ENCODE results near the gene ENC1.

ENC1 gene

GRCh38 chr5:74594137-74595040 lies 46.1 kb downstream of the ENC1 start:
- H3K27me3 ChIP-seq (ENCODE audit: control insufficient read depth, insufficient read depth, low read length, poor library complexity, severe bottlenecking): no peaks in the 10 kb centered on the region
- H3K36me3 ChIP-seq (ENCODE audit: control insufficient read depth, insufficient read depth, low read length): no peaks in the 10 kb centered on the region
- H3K9me3 ChIP-seq (ENCODE audit: control insufficient read depth, low read length): no peaks in the 10 kb centered on the region
- H3K4me3 ChIP-seq (ENCODE audit: insufficient read depth, low read depth, low read length): no peak overlapping the region
- H3K4me1 ChIP-seq (ENCODE audit: control insufficient read depth, insufficient read depth, low read length): peaks cover 16% of the 10 kb centered on the region
- H3K27ac ChIP-seq (ENCODE audit: insufficient read depth, low read depth, low read length, poor library complexity, severe bottlenecking): no peak overlapping the region
- WGBS, 2 experiments: 90 to 92% methylated on average over 6 of the region's 6 CpGs

- H3K36me3 ChIP-seq (ENCODE audit: control insufficient read depth, insufficient read depth, low read length): no peaks in the 10 kb centered on the region
- WGBS, 2 experiments: 88 to 89% methylated on average over 6 of the region's 6 CpGs
- peaks cover 23% of the 10 kb centered on the region for H3K4me1 ChIP-seq (ENCODE audit: control insufficient read depth, insufficient read depth, low read length)
- H3K27me3 ChIP-seq (ENCODE audit: control insufficient read depth, insufficient read depth, low read length, poor library complexity, severe bottlenecking): no peaks in the 10 kb centered on the region
- no peak overlapping the region for H3K27ac ChIP-seq (ENCODE audit: insufficient read depth, low read depth, low read length, poor library complexity, severe bottlenecking)
- no peaks in the 10 kb centered on the region for H3K9me3 ChIP-seq (ENCODE audit: control insufficient read depth, low read length)
- H3K4me3 ChIP-seq (ENCODE audit: insufficient read depth, low read depth, low read length): no peak overlapping the region
Measured at GRCh38 chr5:74589204-74590056, 51.1 kb downstream of the ENC1 start.

DNA sequence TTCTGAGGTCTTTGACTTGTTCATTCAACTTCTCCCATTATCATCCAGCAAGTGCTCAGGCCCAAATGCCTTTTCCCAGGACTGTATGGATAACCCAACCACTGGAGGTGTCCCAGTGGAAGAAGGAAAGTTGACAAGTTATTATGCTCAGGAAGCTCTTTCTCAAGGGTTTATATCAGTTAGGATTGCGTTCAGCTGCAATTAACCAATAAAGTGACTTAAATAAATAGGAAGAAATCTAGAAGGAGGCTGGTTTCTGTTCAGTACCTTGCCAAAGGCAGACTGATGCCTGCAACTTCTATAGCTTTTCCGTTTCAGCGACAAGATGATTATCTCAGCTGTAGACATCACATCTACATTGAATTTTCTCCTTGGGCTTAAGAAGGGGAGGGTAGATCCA lies 52.1 kb downstream of the ENC1 start:
- no peak overlapping the region for H3K4me3 ChIP-seq (ENCODE audit: insufficient read depth, low read depth, low read length)
- H3K27me3 ChIP-seq (ENCODE audit: control insufficient read depth, insufficient read depth, low read length, poor library complexity, severe bottlenecking): no peaks in the 10 kb centered on the region
- H3K36me3 ChIP-seq (ENCODE audit: control insufficient read depth, insufficient read depth, low read length): no peaks in the 10 kb centered on the region
- peaks cover 23% of the 10 kb centered on the region for H3K4me1 ChIP-seq (ENCODE audit: control insufficient read depth, insufficient read depth, low read length)
- WGBS, 2 experiments: 94 to 95% methylated on average over 3 of the region's 3 CpGs
- no peak overlapping the region for H3K27ac ChIP-seq (ENCODE audit: insufficient read depth, low read depth, low read length, poor library complexity, severe bottlenecking)
- H3K9me3 ChIP-seq (ENCODE audit: control insufficient read depth, low read length): no peaks in the 10 kb centered on the region

DNA sequence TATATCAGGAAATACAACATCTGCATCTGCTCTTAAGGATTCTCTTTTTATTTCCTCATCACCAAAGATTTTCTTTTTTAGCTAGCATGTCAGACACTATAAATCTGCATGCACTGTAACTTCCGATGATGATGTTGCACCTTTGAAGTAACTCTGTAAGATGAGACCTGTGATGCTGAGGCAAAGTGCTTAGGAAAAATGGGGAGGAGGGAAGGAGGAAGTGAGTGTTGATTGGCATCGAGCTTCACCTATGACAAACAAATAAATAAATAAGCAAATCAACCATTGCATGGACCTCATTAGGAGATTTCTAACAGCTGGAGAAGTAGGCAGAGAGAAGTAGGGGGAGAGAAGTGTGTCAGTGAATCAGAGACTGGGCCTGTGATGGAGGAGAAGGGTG lies 52.6 kb downstream of the ENC1 start:
- WGBS, 2 experiments: 83 to 93% methylated on average over 1 of the region's 2 CpGs
- Histone ChIP-seq H3K9me3 (ENCODE audit: control insufficient read depth, low read length) (no peaks in the 10 kb centered on the region), H3K27me3 (ENCODE audit: control insufficient read depth, insufficient read depth, low read length, poor library complexity, severe bottlenecking) (no peaks in the 10 kb centered on the region), H3K4me3 (ENCODE audit: insufficient read depth, low read depth, low read length) (no peak overlapping the region), H3K4me1 (ENCODE audit: control insufficient read depth, insufficient read depth, low read length) (peaks cover 23% of the 10 kb centered on the region), H3K36me3 (ENCODE audit: control insufficient read depth, insufficient read depth, low read length) (no peaks in the 10 kb centered on the region), H3K27ac (ENCODE audit: insufficient read depth, low read depth, low read length, poor library complexity, severe bottlenecking) (no peak overlapping the region)

GRCh38 chr5:74587300-74587699 lies 53.2 kb downstream of the ENC1 start:
- Histone ChIP-seq H3K9me3 (ENCODE audit: control insufficient read depth, low read length) (no peaks in the 10 kb centered on the region), H3K4me1 (ENCODE audit: control insufficient read depth, insufficient read depth, low read length) (peaks cover 23% of the 10 kb centered on the region), H3K27me3 (ENCODE audit: control insufficient read depth, insufficient read depth, low read length, poor library complexity, severe bottlenecking) (no peaks in the 10 kb centered on the region), H3K4me3 (ENCODE audit: insufficient read depth, low read depth, low read length) (no peak overlapping the region), H3K27ac (ENCODE audit: insufficient read depth, low read depth, low read length, poor library complexity, severe bottlenecking) (no peak overlapping the region), H3K36me3 (ENCODE audit: control insufficient read depth, insufficient read depth, low read length) (no peaks in the 10 kb centered on the region)
- WGBS, 2 experiments: 73 to 78% methylated on average over 4 of the region's 4 CpGs

DNA sequence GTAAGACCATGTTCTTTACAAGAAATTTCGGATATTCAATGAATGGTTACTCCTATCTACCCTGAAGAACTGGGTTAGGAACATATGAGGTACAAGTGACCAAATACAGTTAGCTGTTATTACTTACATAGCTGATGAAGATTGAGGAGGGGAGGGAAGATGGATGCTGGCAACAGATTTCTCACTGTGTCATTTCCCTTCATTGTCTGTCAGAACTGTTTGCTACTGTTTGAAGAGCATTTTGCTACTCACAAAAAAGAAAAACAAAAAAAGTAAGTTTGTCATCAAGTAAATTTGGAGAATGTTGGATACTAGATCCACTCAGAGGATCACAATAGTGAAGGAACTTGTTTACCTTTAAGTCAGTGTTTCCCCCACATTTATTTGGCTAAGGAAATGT lies 53.7 kb downstream of the ENC1 start:
- no peak overlapping the region for H3K27ac ChIP-seq (ENCODE audit: insufficient read depth, low read depth, low read length, poor library complexity, severe bottlenecking)

DNA sequence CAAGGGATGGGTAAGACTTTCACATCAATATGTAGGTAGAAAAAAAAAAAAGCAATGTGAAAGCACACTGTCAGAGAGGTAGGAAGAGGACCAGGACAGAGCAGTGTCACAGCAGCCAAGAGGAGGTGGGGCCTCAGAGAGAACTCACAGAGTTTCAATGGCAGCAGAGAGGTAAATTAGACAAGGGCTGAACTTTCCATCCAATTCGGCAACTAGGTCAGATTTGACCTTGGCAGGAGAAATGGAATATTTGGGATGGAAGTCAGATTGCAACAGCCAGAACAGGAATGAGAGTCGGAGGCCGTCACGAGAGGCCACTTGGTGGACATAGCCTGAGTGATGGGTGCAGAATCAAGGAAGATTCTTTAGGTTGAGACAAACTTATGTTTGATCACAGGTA lies 57.7 kb downstream of the ENC1 start:
- 93 to 95% methylated on average over 4 of the region's 4 CpGs for WGBS, 2 experiments
- no peaks in the 10 kb centered on the region for H3K36me3 ChIP-seq (ENCODE audit: control insufficient read depth, insufficient read depth, low read length)
- H3K27me3 ChIP-seq (ENCODE audit: control insufficient read depth, insufficient read depth, low read length, poor library complexity, severe bottlenecking): no peaks in the 10 kb centered on the region
- no peak overlapping the region for H3K4me3 ChIP-seq (ENCODE audit: insufficient read depth, low read depth, low read length)
- H3K27ac ChIP-seq (ENCODE audit: insufficient read depth, low read depth, low read length, poor library complexity, severe bottlenecking): no peak overlapping the region
- no peaks in the 10 kb centered on the region for H3K9me3 ChIP-seq (ENCODE audit: control insufficient read depth, low read length)
- peaks cover 12% of the 10 kb centered on the region for H3K4me1 ChIP-seq (ENCODE audit: control insufficient read depth, insufficient read depth, low read length)

More for the DNA sequence above, 53.7 kb downstream of the ENC1 start:
- peaks cover 23% of the 10 kb centered on the region for H3K4me1 ChIP-seq (ENCODE audit: control insufficient read depth, insufficient read depth, low read length)
- H3K4me3 ChIP-seq (ENCODE audit: insufficient read depth, low read depth, low read length): no peak overlapping the region
- WGBS, 2 experiments: 82 to 93% methylated on average over 1 of the region's 1 CpG
- no peaks in the 10 kb centered on the region for H3K9me3 ChIP-seq (ENCODE audit: control insufficient read depth, low read length)
- no peaks in the 10 kb centered on the region for H3K27me3 ChIP-seq (ENCODE audit: control insufficient read depth, insufficient read depth, low read length, poor library complexity, severe bottlenecking)
- no peaks in the 10 kb centered on the region for H3K36me3 ChIP-seq (ENCODE audit: control insufficient read depth, insufficient read depth, low read length)

- Histone ChIP-seq H3K27me3 (ENCODE audit: control insufficient read depth, insufficient read depth, low read length, poor library complexity, severe bottlenecking) (no peaks in the 10 kb centered on the region), H3K4me1 (ENCODE audit: control insufficient read depth, insufficient read depth, low read length) (peaks cover 7% of the 10 kb centered on the region), H3K9me3 (ENCODE audit: control insufficient read depth, low read length) (no peaks in the 10 kb centered on the region), H3K36me3 (ENCODE audit: control insufficient read depth, insufficient read depth, low read length) (no peaks in the 10 kb centered on the region), H3K27ac (ENCODE audit: insufficient read depth, low read depth, low read length, poor library complexity, severe bottlenecking) (no peak overlapping the region), H3K4me3 (ENCODE audit: insufficient read depth, low read depth, low read length) (no peak overlapping the region)
- WGBS, 2 experiments: 97% methylated on average over 4 of the region's 4 CpGs
Measured at GRCh38 chr5:74581988-74582365, 58.6 kb downstream of the ENC1 start.

DNA sequence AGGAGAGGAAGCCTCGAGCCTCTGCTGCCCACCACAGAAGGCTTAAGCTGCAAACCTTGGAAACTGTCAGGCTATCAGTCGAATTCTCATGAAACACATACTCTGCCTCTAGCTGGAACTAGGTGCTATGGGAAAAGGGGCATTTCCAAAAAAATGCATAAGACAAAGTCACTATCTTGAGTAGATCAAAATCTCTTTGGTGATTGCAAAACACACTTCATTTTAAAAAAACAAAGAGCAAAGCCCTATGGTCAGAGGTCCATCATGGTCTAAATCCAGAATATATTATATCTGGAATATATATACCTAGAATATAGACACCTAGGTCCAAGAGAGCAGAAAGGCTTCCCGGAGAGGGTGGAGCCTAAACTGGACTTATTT lies 59.8 kb downstream of the ENC1 start:
- H3K9me3 ChIP-seq (ENCODE audit: control insufficient read depth, low read length): no peaks in the 10 kb centered on the region
- no peak overlapping the region for H3K4me3 ChIP-seq (ENCODE audit: insufficient read depth, low read depth, low read length)
- no peaks in the 10 kb centered on the region for H3K27me3 ChIP-seq (ENCODE audit: control insufficient read depth, insufficient read depth, low read length, poor library complexity, severe bottlenecking)
- peaks cover 5% of the 10 kb centered on the region for H3K4me1 ChIP-seq (ENCODE audit: control insufficient read depth, insufficient read depth, low read length)
- no peak overlapping the region for H3K27ac ChIP-seq (ENCODE audit: insufficient read depth, low read depth, low read length, poor library complexity, severe bottlenecking)
- H3K36me3 ChIP-seq (ENCODE audit: control insufficient read depth, insufficient read depth, low read length): no peaks in the 10 kb centered on the region
- 93 to 94% methylated on average over 3 of the region's 3 CpGs for WGBS, 2 experiments

DNA sequence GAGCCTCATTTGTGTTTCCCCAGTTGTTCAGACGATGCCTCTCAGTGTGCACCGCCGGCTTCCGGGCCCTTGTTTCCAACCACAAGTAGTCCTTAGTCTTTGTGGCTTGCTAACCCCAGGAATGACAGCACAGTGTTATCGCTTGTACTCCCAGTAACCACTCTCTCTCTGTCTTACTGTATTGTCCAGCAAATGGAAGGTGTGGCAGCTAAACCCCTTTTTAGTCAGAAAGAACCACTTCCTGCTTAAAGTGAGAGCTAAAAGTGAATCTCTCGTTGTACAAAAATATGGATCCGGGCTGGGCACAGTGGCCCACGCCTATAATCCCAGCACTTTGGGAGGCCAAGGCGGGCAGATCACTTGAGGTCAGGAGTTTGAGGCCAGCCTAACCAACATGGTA lies 61.3 kb downstream of the ENC1 start:
- Histone ChIP-seq H3K4me1 (ENCODE audit: control insufficient read depth, insufficient read depth, low read length) (peaks cover 5% of the 10 kb centered on the region), H3K4me3 (ENCODE audit: insufficient read depth, low read depth, low read length) (no peak overlapping the region), H3K27ac (ENCODE audit: insufficient read depth, low read depth, low read length, poor library complexity, severe bottlenecking) (no peak overlapping the region), H3K27me3 (ENCODE audit: control insufficient read depth, insufficient read depth, low read length, poor library complexity, severe bottlenecking) (no peaks in the 10 kb centered on the region), H3K36me3 (ENCODE audit: control insufficient read depth, insufficient read depth, low read length) (no peaks in the 10 kb centered on the region), H3K9me3 (ENCODE audit: control insufficient read depth, low read length) (no peaks in the 10 kb centered on the region)
- 92% methylated on average over 9 of the region's 9 CpGs for WGBS, 2 experiments

All from ectodermal cell (in vitro differentiated cells).